K562 (cell line): ENCODE results near the gene MRNIP. TPM values are rescaled to one million over a fixed set of nuclear protein-coding genes. Genes with fewer than 3 reads are reported as not detected.

Experiments used
- ARID1B ChIP-seq: fragments of 450-650 bp; IDR thresholded peaks from 2 replicates; pipeline ENCODE4 v1.6.1; 2016; ENCODE audit warnings: antibody characterized with exemption, mild to moderate bottlenecking, inconsistent platforms
- DPF2 ChIP-seq: fragments of 450-650 bp; IDR thresholded peaks from 2 replicates; pipeline ENCODE4 v1.6.1; 2016
- ERF ChIP-seq: fragments of 450-650 bp; formaldehyde crosslinking; IDR thresholded peaks from 2 replicates; pipeline ENCODE4 v1.4.0; 2020; ENCODE audit warnings: mild to moderate bottlenecking, mixed read lengths
- JUN ChIP-seq, 2 experiments: sonication (generic) in 1 of 2; formaldehyde crosslinking in 1 of 2; IDR thresholded peaks; 2 replicates each; pipeline versions ENCODE4 v1.6.1 to v1.8.0; 2012 to 2022; ENCODE audit warnings: borderline replicate concordance in 2 of 2, mild to moderate bottlenecking in 2 of 2, improper control_type of control experiment in 1 of 2, low read depth in 1 of 2, low read length in 1 of 2, missing genetic modification reagents in 1 of 2
- KDM5B ChIP-seq: fragments of 200-600 bp; sonication (generic); IDR thresholded peaks from 2 replicates; pipeline ENCODE4 v1.6.1; 2012; ENCODE audit warnings: low read depth, mild to moderate bottlenecking, moderate library complexity, low read length, control low read depth, inconsistent platforms; ENCODE audit not compliant: insufficient replicate concordance
- MCM7 ChIP-seq, 2 experiments: fragments of 450-650 bp; IDR thresholded peaks; 2 replicates each; pipeline ENCODE4 v1.6.1; 2016 to 2018
- NKRF ChIP-seq: fragments of 450-650 bp; IDR thresholded peaks from 2 replicates; pipeline ENCODE4 v1.6.1; 2016; ENCODE audit warnings: borderline replicate concordance
- NR1H2 ChIP-seq: sonication (generic); formaldehyde crosslinking; IDR thresholded peaks from 2 replicates; pipeline ENCODE4 v1.4.0; 2020; ENCODE audit warnings: mild to moderate bottlenecking, missing genetic modification reagents
- PHB ChIP-seq: fragments of 250-450 bp; sonication (Bioruptor Pico); IDR thresholded peaks from 2 replicates; pipeline ENCODE4 v1.5.0; 2021
- PML ChIP-seq: IDR thresholded peaks from 2 replicates; pipeline ENCODE4 v1.6.1; 2012; ENCODE audit warnings: low read length, inconsistent platforms
- POLR2H ChIP-seq: IDR thresholded peaks from 2 replicates; pipeline ENCODE4 v1.6.1; 2016; ENCODE audit warnings: missing genetic modification characterization, low read depth, mild to moderate bottlenecking, control low read depth, missing compliant biosample characterization, moderate library complexity
- RBFOX2 ChIP-seq: fragments of 200-400 bp; formaldehyde crosslinking; IDR thresholded peaks from 2 replicates; pipeline ENCODE4 v1.6.1; 2017; ENCODE audit warnings: low read depth, mild to moderate bottlenecking, low read length, moderate library complexity
- TCF3 ChIP-seq: sonication (generic); formaldehyde crosslinking; IDR thresholded peaks from 2 replicates; pipeline ENCODE4 v1.4.0; 2020; ENCODE audit warnings: mild to moderate bottlenecking, missing genetic modification reagents
- TFAP4 ChIP-seq: sonication (generic); formaldehyde crosslinking; IDR thresholded peaks from 2 replicates; pipeline ENCODE4 v1.8.0; 2022; ENCODE audit warnings: missing genetic modification reagents, mild to moderate bottlenecking, moderate library complexity, borderline replicate concordance
- ZBTB17 ChIP-seq: fragments of 450-650 bp; formaldehyde crosslinking; IDR thresholded peaks from 2 replicates; pipeline ENCODE4 v1.4.0; 2020; ENCODE audit warnings: mild to moderate bottlenecking
- ZC3H4 ChIP-seq: sonication (generic); formaldehyde crosslinking; IDR thresholded peaks from 2 replicates; pipeline ENCODE4 v1.9.0; 2021; ENCODE audit warnings: missing genetic modification reagents, borderline replicate concordance
- ZNF253 ChIP-seq: fragments of 250-450 bp; sonication (Bioruptor Pico); conservative IDR thresholded peaks from 2 replicates; pipeline ENCODE4 v1.6.1; 2021; ENCODE audit warnings: mild to moderate bottlenecking
- ZNF274 ChIP-seq: IDR thresholded peaks from 2 replicates; pipeline ENCODE4 v1.6.1; 2011; ENCODE audit warnings: low read depth, mild to moderate bottlenecking, low read length, moderate library complexity, borderline replicate concordance
- ZNF644 ChIP-seq: fragments of 200-800 bp; sonication (Bioruptor generic); IDR thresholded peaks from 2 replicates; pipeline ENCODE4 v1.6.1; 2016; ENCODE audit warnings: low read depth, missing genetic modification characterization, missing compliant biosample characterization
- ZNF764 ChIP-seq: fragments of 250-450 bp; sonication (Bioruptor Pico); IDR thresholded peaks from 2 replicates; pipeline ENCODE4 v1.4.0; 2020; ENCODE audit warnings: low read depth, mild to moderate bottlenecking, moderate library complexity
- polyA plus RNA-seq, 8 experiments: library from polyadenylated mRNA; depleted of rRNA in 4 of 8; stranded (reverse) in 5 of 8; unstranded in 3 of 8; fragments of >200 nt; fragmentation: Nextera tagmentation in 2 of 8; fragmentation: Illumina TruSeq in 1 of 8; extraction: Ambion mirVana in 2 of 8; extraction: Trizol in 1 of 8; gene quantifications; 2 replicates each; pipeline versions ENCODE4 v1.2.1 to v1.2.3, GENCODE V29; 2011 to 2014; ENCODE audit warnings: inconsistent platforms in 1 of 8, missing spikeins in 1 of 8
- total RNA-seq, 7 experiments: library from RNA; depleted of rRNA in 6 of 7; stranded (reverse); fragments of >200 nt in 6 of 7; fragmentation: Illumina TruSeq in 2 of 7; extraction: Trizol in 2 of 7; gene quantifications; 2 replicates each; pipeline versions ENCODE4 v1.2.1 to v1.2.3, GENCODE V29; 2011 to 2021; ENCODE audit warnings: low replicate concordance in 1 of 7
- TF ChIP-seq, protein P1 (sequence below): fragments of 250-450 bp; sonication (Bioruptor Pico); IDR thresholded peaks from 2 replicates; pipeline ENCODE4 v1.5.0; 2020; ENCODE audit warnings: mild to moderate bottlenecking, borderline replicate concordance
- TF ChIP-seq, protein P2 (sequence below): sonication (generic); formaldehyde crosslinking; IDR thresholded peaks from 2 replicates; pipeline ENCODE4 v1.8.0; 2022; ENCODE audit warnings: missing genetic modification reagents, mild to moderate bottlenecking, borderline replicate concordance

Gene MRNIP
- total and polyA plus RNA-seq, 9 of the 15 experiments (the other 6 are each of a cell fraction or from before 2014, with no cell fraction given), result 3.6 to 39.0 (median 16.8) TPM

DNA sequence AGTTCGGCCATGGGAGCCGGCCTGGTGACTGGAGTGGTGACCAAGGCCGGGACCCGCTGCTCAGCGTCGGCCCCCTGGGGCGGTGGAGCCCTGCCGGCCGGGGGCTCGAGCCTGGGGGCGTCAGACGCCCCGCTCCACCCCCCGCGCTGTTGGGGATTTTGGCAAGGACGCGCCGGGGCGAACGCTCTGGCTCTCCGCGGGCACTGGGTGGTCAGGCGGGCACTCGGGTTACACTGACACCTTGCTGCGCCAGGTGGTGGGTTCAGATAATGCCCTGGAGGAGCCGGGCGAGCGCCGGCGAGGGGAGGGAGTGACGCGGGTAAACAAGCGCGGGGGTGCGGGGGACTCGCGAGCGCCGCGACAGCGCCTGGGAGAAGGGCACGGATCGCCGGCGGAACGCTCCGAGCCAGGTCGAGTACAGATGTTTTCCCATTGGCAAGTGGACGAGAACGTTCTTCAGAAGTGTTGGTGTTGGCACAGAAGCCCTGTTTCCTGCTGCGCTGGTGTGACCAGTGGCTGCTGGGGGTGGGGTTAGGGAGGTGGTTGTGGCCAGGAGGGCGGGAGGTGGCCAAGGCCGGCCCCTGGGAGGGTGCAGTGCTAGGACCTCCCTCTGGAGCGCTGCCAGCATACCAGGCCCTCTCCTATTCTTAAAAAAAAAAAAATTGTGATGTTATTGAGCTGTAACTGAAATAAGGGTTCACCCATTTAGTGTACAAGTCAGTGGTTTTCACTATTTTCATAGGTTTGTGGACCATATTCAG is 37.1 kb downstream of the MRNIP start (continued):
- TF ChIP-seq ZNF644 (tag), result no peak
- peak; percentile 46; the same call in 1 of the 2 replicates for TF ChIP-seq POLR2H (tag)
- TF ChIP-seq, protein P1, sequence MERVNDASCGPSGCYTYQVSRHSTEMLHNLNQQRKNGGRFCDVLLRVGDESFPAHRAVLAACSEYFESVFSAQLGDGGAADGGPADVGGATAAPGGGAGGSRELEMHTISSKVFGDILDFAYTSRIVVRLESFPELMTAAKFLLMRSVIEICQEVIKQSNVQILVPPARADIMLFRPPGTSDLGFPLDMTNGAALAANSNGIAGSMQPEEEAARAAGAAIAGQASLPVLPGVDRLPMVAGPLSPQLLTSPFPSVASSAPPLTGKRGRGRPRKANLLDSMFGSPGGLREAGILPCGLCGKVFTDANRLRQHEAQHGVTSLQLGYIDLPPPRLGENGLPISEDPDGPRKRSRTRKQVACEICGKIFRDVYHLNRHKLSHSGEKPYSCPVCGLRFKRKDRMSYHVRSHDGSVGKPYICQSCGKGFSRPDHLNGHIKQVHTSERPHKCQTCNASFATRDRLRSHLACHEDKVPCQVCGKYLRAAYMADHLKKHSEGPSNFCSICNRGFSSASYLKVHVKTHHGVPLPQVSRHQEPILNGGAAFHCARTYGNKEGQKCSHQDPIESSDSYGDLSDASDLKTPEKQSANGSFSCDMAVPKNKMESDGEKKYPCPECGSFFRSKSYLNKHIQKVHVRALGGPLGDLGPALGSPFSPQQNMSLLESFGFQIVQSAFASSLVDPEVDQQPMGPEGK (CRISPR knock-in tag), result no peak
- peak; percentile 79 for TF ChIP-seq KDM5B
- peak; percentile 22; the same call in 1 of the 2 replicates for TF ChIP-seq ZC3H4 (CRISPR knock-in tag)
- TF ChIP-seq TCF3 (CRISPR knock-in tag), result peak; percentile 62
- TF ChIP-seq PML, result peak; percentile 43; the same call in 1 of the 2 replicates
- peak; percentile 42; the same call in 1 of the 2 replicates for TF ChIP-seq DPF2
- 0 out of 2 replicates have a peak, but pooled peaks have one; percentile 76 for TF ChIP-seq NR1H2 (CRISPR knock-in tag)
- TF ChIP-seq ERF (CRISPR knock-in tag), result no peak
- peak; percentile 54; the same call in 1 of the 2 replicates for TF ChIP-seq ZNF764 (CRISPR knock-in tag)
- TF ChIP-seq ZBTB17, result peak; percentile 40; the same call in 1 of the 2 replicates
- TF ChIP-seq RBFOX2, result peak; percentile 87
- TF ChIP-seq NKRF, result peak; percentile 72
- peak; percentile 70 for TF ChIP-seq ARID1B
- TF ChIP-seq JUN (IDR thresholded peaks at IDR 0.05; ENCODE audit: borderline replicate concordance, low read depth, low read length), result no peak
- TF ChIP-seq JUN (CRISPR knock-in tag; IDR thresholded peaks at IDR 0.05; ENCODE audit: borderline replicate concordance), result 0 out of 2 replicates have a peak, but pooled peaks have one; percentile 52
- TF ChIP-seq ZNF253 (CRISPR knock-in tag), result no peak
- TF ChIP-seq ZNF274, result no peak; the same call in 1 of the 2 replicates
- TF ChIP-seq PHB (CRISPR knock-in tag), result peak; percentile 82; the same call in 1 of the 2 replicates
- peak; percentile 81 for TF ChIP-seq TFAP4 (CRISPR knock-in tag)
- TF ChIP-seq, protein P2, sequence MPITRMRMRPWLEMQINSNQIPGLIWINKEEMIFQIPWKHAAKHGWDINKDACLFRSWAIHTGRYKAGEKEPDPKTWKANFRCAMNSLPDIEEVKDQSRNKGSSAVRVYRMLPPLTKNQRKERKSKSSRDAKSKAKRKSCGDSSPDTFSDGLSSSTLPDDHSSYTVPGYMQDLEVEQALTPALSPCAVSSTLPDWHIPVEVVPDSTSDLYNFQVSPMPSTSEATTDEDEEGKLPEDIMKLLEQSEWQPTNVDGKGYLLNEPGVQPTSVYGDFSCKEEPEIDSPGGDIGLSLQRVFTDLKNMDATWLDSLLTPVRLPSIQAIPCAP, result peak; percentile 80; the same call in 1 of the 2 replicates
- no peak for TF ChIP-seq MCM7 (IDR thresholded peaks at IDR 0.05)
